ENCODE measurements around the gene EVA1A. TPM values are rescaled to one million over a fixed set of nuclear protein-coding genes. Genes with fewer than 3 reads are reported as not detected.

Gene EVA1A
- total and polyA plus RNA-seq, 2 experiments from 2014 or later: 4.6 to 7.9 TPM

- no peak overlapping the region for H3K4me3 ChIP-seq
- no peaks in the 10 kb centered on the region for H3K79me2 ChIP-seq (replicated peaks; ENCODE audit: insufficient read depth)
- Mint-ChIP-seq H3K27ac (no peak overlapping the region), H3K4me1 (peaks cover 12% of the 10 kb centered on the region), H3K36me3 (ENCODE audit: low read depth) (no peaks in the 10 kb centered on the region), H3K27me3 (ENCODE audit: insufficient read depth, low read depth, poor library complexity) (no peaks in the 10 kb centered on the region), H3K9me3 (no peaks in the 10 kb centered on the region), H3K4me3 (no peak overlapping the region)
- H2AFZ ChIP-seq: no peak overlapping the region
- TF ChIP-seq JUNB (IDR thresholded peaks at IDR 0.05; ENCODE audit: unreplicated experiment) (no peak), CTCF (conservative IDR thresholded peaks at IDR 0.05; ENCODE audit: low read depth in 2 of 2) (no peak), ZNF331 (CRISPR knock-in tag; IDR thresholded peaks at IDR 0.05; ENCODE audit: low read depth) (no peak), EZH2phosphoT487 (IDR thresholded peaks at IDR 0.05; ENCODE audit: unreplicated experiment) (no peak), NANOG (IDR thresholded peaks at IDR 0.05; ENCODE audit: borderline replicate concordance) (no peak), STAT1 (IDR thresholded peaks at IDR 0.05; ENCODE audit: unreplicated experiment) (no peak), ZNF462 (CRISPR knock-in tag; IDR thresholded peaks at IDR 0.05) (no peak), POLR2AphosphoS5 (IDR thresholded peaks at IDR 0.05; ENCODE audit: low read depth) (no peak), ZNF114 (CRISPR knock-in tag; IDR thresholded peaks at IDR 0.05) (no peak), ETS1 (IDR thresholded peaks at IDR 0.05) (no peak)
- TF ChIP-seq, protein P1, sequence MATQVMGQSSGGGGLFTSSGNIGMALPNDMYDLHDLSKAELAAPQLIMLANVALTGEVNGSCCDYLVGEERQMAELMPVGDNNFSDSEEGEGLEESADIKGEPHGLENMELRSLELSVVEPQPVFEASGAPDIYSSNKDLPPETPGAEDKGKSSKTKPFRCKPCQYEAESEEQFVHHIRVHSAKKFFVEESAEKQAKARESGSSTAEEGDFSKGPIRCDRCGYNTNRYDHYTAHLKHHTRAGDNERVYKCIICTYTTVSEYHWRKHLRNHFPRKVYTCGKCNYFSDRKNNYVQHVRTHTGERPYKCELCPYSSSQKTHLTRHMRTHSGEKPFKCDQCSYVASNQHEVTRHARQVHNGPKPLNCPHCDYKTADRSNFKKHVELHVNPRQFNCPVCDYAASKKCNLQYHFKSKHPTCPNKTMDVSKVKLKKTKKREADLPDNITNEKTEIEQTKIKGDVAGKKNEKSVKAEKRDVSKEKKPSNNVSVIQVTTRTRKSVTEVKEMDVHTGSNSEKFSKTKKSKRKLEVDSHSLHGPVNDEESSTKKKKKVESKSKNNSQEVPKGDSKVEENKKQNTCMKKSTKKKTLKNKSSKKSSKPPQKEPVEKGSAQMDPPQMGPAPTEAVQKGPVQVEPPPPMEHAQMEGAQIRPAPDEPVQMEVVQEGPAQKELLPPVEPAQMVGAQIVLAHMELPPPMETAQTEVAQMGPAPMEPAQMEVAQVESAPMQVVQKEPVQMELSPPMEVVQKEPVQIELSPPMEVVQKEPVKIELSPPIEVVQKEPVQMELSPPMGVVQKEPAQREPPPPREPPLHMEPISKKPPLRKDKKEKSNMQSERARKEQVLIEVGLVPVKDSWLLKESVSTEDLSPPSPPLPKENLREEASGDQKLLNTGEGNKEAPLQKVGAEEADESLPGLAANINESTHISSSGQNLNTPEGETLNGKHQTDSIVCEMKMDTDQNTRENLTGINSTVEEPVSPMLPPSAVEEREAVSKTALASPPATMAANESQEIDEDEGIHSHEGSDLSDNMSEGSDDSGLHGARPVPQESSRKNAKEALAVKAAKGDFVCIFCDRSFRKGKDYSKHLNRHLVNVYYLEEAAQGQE (IDR thresholded peaks at IDR 0.05; ENCODE audit: unreplicated experiment): no peak
- H3K4me1 ChIP-seq (ENCODE audit: insufficient read depth): peaks cover 8% of the 10 kb centered on the region
- no peaks in the 10 kb centered on the region for H3K9me2 ChIP-seq (ENCODE audit: insufficient read depth)
- H3K36me3 ChIP-seq (ENCODE audit: insufficient read depth): no peaks in the 10 kb centered on the region
- no peak overlapping the region for H3K27ac ChIP-seq (ENCODE audit: low read depth)
- no peak for ATAC-seq
- no peaks in the 10 kb centered on the region for H3F3A ChIP-seq (replicated peaks; ENCODE audit: low read depth)
- no peaks in the 10 kb centered on the region for H3K27me3 ChIP-seq (ENCODE audit: insufficient read depth)
- H4K20me1 ChIP-seq (replicated peaks; ENCODE audit: insufficient read depth): no peaks in the 10 kb centered on the region
- DNase-seq (ENCODE audit: low spot score): no peak
- H3K4me2 ChIP-seq: no peak overlapping the region
Observed at GRCh38 chr2:75533135-75533534, 27.6 kb downstream of the EVA1A start.
